ENCODE data around the gene GNAQ. TPM values are rescaled to one million over a fixed set of nuclear protein-coding genes. Genes with fewer than 3 reads are reported as not detected.
"Not testable (repeated sequence)": the region's sequence is repeated elsewhere in the genome, so short reads cannot be mapped to it uniquely, and the experiment has no call there.

GNAQ gene
- total and polyA plus RNA-seq, 2 donors (not counting 1 experiment from before 2014, with no cell fraction given): 30.4 to 74.3 TPM

GRCh38 chr9:77725046-77725694 lies 306.4 kb downstream of the GNAQ start:
- Histone ChIP-seq H4K20me1 (ENCODE audit: control insufficient read depth, extremely low read depth, insufficient read depth, low read length) (no peaks in the 10 kb centered on the region), H3K27me3 (ENCODE audit: control insufficient read depth, insufficient read depth, low read length) (no peaks in the 10 kb centered on the region), H3K4me2 (ENCODE audit: extremely low read depth, insufficient read depth, low read length) (no peak overlapping the region), H3K79me2 (ENCODE audit: control insufficient read depth, insufficient read depth, low read length) (no peaks in the 10 kb centered on the region), H2AFZ (ENCODE audit: low read length) (no peak overlapping the region), H3K36me3 (ENCODE audit: control insufficient read depth, insufficient read depth, low read length) (no peaks in the 10 kb centered on the region), H3K4me3 (replicated peaks in 1 of 4; ENCODE audit: control extremely low read depth in 1 of 4, insufficient read depth in 1 of 4, low read depth in 3 of 4, low read length in 4 of 4) (no peak overlapping the region), H3K4me1 (ENCODE audit: control insufficient read depth, extremely low read depth, insufficient read depth, low read length) (no peaks in the 10 kb centered on the region), H3K9ac (ENCODE audit: insufficient read depth, low read length) (no peak overlapping the region), H3K27ac (ENCODE audit: insufficient read depth, low read length) (no peak overlapping the region), H3K9me3 (ENCODE audit: control insufficient read depth, insufficient read depth, low read depth, low read length) (no peaks in the 10 kb centered on the region)
- no peak for DNase-seq (ENCODE audit: low read depth in 2 of 2)
- no peak for TF ChIP-seq EZH2 (IDR thresholded peaks at IDR 0.05; ENCODE audit: low read length, missing control alignments)
- TF ChIP-seq, protein P1, sequence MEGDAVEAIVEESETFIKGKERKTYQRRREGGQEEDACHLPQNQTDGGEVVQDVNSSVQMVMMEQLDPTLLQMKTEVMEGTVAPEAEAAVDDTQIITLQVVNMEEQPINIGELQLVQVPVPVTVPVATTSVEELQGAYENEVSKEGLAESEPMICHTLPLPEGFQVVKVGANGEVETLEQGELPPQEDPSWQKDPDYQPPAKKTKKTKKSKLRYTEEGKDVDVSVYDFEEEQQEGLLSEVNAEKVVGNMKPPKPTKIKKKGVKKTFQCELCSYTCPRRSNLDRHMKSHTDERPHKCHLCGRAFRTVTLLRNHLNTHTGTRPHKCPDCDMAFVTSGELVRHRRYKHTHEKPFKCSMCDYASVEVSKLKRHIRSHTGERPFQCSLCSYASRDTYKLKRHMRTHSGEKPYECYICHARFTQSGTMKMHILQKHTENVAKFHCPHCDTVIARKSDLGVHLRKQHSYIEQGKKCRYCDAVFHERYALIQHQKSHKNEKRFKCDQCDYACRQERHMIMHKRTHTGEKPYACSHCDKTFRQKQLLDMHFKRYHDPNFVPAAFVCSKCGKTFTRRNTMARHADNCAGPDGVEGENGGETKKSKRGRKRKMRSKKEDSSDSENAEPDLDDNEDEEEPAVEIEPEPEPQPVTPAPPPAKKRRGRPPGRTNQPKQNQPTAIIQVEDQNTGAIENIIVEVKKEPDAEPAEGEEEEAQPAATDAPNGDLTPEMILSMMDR (conservative IDR thresholded peaks at IDR 0.05 in 1 of 2, IDR thresholded peaks at IDR 0.05 in 1 of 2; ENCODE audit: low read depth in 1 of 2, low read length in 2 of 2): no peak

DNA sequence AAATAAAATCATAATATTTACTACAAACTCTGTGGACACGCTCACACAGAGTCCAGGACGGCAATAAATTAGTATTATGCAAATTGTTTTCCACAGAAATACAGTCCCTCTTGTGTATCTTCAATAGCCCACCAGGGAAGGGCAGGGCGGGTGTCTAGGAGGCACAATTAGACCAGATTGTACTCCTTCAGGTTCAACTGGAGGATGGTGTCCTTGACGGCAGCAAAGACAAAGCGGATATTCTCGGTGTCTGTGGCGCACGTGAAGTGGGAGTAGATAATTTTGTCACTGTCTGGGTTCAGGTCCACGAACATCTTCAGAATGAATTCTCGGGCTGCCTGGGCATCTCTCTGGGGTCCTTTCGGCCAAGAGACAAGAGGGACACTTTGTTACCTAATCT lies 310.5 kb downstream of the GNAQ start:
- not testable (repeated sequence) for H3K79me2 ChIP-seq (ENCODE audit: control insufficient read depth, insufficient read depth, low read length); H3K4me3 ChIP-seq (replicated peaks in 1 of 4; ENCODE audit: control extremely low read depth in 1 of 4, insufficient read depth in 1 of 4, low read depth in 3 of 4, low read length in 4 of 4); H3K27ac ChIP-seq (ENCODE audit: insufficient read depth, low read length); H2AFZ ChIP-seq (ENCODE audit: low read length); DNase-seq (ENCODE audit: low read depth in 2 of 2); H3K9ac ChIP-seq (ENCODE audit: insufficient read depth, low read length); H3K4me2 ChIP-seq (ENCODE audit: extremely low read depth, insufficient read depth, low read length); H3K27me3 ChIP-seq (ENCODE audit: control insufficient read depth, insufficient read depth, low read length); H3K36me3 ChIP-seq (ENCODE audit: control insufficient read depth, insufficient read depth, low read length); H4K20me1 ChIP-seq (ENCODE audit: control insufficient read depth, extremely low read depth, insufficient read depth, low read length); H3K4me1 ChIP-seq (ENCODE audit: control insufficient read depth, extremely low read depth, insufficient read depth, low read length); H3K9me3 ChIP-seq (ENCODE audit: control insufficient read depth, insufficient read depth, low read depth, low read length)

DNA sequence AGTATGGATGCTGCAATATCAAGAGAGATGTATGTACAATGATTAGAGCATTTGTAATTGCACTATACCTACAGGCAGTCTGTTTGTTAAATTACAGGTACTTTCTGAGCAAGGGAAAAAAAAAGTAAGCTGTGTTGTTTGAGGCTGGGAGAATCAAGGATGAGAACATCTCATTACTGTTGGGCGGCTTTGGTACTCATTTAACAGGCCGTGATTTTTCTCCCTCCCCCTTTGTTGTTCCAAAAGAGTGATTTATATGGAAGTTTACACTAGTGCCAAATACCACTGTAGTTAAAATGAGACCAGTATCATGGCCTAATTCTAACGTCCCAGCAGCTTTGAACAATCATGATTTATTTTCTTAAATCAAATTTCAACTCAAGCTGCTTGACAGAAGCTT lies 312.3 kb downstream of the GNAQ start:
- no peaks in the 10 kb centered on the region for H4K20me1 ChIP-seq (ENCODE audit: control insufficient read depth, extremely low read depth, insufficient read depth, low read length)
- H3K36me3 ChIP-seq (ENCODE audit: control insufficient read depth, insufficient read depth, low read length): no peaks in the 10 kb centered on the region
- no peak overlapping the region for H3K4me2 ChIP-seq (ENCODE audit: extremely low read depth, insufficient read depth, low read length)
- TF ChIP-seq EZH2 (IDR thresholded peaks at IDR 0.05; ENCODE audit: low read length, missing control alignments): no peak
- TF ChIP-seq, protein P1 (conservative IDR thresholded peaks at IDR 0.05 in 1 of 2, IDR thresholded peaks at IDR 0.05 in 1 of 2; ENCODE audit: low read depth in 1 of 2, low read length in 2 of 2): no peak
- H3K9me3 ChIP-seq (ENCODE audit: control insufficient read depth, insufficient read depth, low read depth, low read length): no peaks in the 10 kb centered on the region
- peaks cover 5% of the 10 kb centered on the region for H3K4me1 ChIP-seq (ENCODE audit: control insufficient read depth, extremely low read depth, insufficient read depth, low read length)
- H3K4me3 ChIP-seq (replicated peaks in 1 of 4; ENCODE audit: control extremely low read depth in 1 of 4, insufficient read depth in 1 of 4, low read depth in 3 of 4, low read length in 4 of 4): no peak overlapping the region
- no peak overlapping the region for H3K9ac ChIP-seq (ENCODE audit: insufficient read depth, low read length)
- no peaks in the 10 kb centered on the region for H3K79me2 ChIP-seq (ENCODE audit: control insufficient read depth, insufficient read depth, low read length)
- no peak overlapping the region for H2AFZ ChIP-seq (ENCODE audit: low read length)
- DNase-seq (ENCODE audit: low read depth in 2 of 2): no peak
- no peaks in the 10 kb centered on the region for H3K27me3 ChIP-seq (ENCODE audit: control insufficient read depth, insufficient read depth, low read length)
- no peak overlapping the region for H3K27ac ChIP-seq (ENCODE audit: insufficient read depth, low read length)

DNA sequence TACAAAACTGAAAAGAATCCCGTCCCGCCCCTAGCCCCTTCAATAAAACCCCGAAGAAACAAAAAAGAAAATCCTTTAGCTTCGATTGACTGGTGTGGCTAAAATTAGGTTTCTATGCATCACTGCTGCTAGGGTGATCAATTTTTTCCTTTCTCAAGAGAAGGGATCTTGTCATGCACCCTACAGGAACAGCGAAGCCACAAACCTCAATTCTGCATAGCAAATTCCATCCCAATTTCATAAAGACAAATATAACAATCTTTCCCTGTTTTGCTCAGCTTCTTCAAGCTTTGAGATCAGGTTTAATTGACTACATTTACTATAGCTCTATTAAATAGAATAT lies 313.3 kb downstream of the GNAQ start:
- H2AFZ ChIP-seq (ENCODE audit: low read length); H3K9me3 ChIP-seq (ENCODE audit: control insufficient read depth, insufficient read depth, low read depth, low read length); H3K27ac ChIP-seq (ENCODE audit: insufficient read depth, low read length); H3K4me2 ChIP-seq (ENCODE audit: extremely low read depth, insufficient read depth, low read length); H3K79me2 ChIP-seq (ENCODE audit: control insufficient read depth, insufficient read depth, low read length); H3K36me3 ChIP-seq (ENCODE audit: control insufficient read depth, insufficient read depth, low read length); H3K4me3 ChIP-seq (replicated peaks in 1 of 4; ENCODE audit: control extremely low read depth in 1 of 4, insufficient read depth in 1 of 4, low read depth in 3 of 4, low read length in 4 of 4); H3K9ac ChIP-seq (ENCODE audit: insufficient read depth, low read length); H3K27me3 ChIP-seq (ENCODE audit: control insufficient read depth, insufficient read depth, low read length); H4K20me1 ChIP-seq (ENCODE audit: control insufficient read depth, extremely low read depth, insufficient read depth, low read length): not testable (repeated sequence)
- DNase-seq (ENCODE audit: low read depth in 2 of 2): peak in 1 of 2 donors; percentile 71
- peaks cover 12% of the 10 kb centered on the region for H3K4me1 ChIP-seq (ENCODE audit: control insufficient read depth, extremely low read depth, insufficient read depth, low read length)

DNA sequence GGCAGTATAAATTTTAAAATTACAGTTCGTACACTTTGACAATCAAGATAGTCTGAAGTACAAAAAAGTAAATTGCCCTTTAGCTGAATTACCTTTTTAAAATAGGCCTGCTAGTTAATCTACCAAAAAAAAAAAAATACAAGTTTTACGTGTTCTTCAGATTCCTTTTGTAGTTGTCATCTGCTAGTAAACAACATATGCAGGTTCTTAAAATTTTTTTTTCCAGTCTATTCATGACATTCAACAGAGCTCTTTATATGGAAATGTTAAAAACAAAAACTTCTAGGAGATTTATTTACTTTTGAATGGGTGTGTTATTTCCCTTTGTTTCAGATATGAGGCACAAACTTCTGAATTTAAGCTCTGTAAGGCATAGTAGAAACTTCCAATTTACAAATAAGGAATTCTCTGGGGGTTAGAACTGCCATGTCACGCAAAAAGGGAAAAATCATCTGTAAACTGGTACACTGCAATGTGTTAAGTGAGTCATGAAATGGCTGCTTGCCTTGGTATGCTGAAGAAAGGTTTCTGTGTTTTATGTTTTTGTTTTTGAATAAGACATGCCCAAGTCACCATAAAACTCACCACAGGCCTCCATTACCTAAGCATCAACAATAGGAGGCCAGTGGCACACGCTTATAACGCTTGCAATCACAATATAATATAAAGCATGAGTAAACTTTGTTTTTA lies 313.9 kb downstream of the GNAQ start:
- H2AFZ ChIP-seq (ENCODE audit: low read length); H3K36me3 ChIP-seq (ENCODE audit: control insufficient read depth, insufficient read depth, low read length): not testable (repeated sequence)
- peak; percentile 81 to 95 for DNase-seq (ENCODE audit: low read depth in 2 of 2)

More for the DNA sequence above, 313.9 kb downstream of the GNAQ start:
- H3K4me1 ChIP-seq (ENCODE audit: control insufficient read depth, extremely low read depth, insufficient read depth, low read length): peaks cover 14% of the 10 kb centered on the region
- H3K4me2 ChIP-seq (ENCODE audit: extremely low read depth, insufficient read depth, low read length); H3K27ac ChIP-seq (ENCODE audit: insufficient read depth, low read length); H4K20me1 ChIP-seq (ENCODE audit: control insufficient read depth, extremely low read depth, insufficient read depth, low read length); H3K79me2 ChIP-seq (ENCODE audit: control insufficient read depth, insufficient read depth, low read length); H3K4me3 ChIP-seq (replicated peaks in 1 of 4; ENCODE audit: control extremely low read depth in 1 of 4, insufficient read depth in 1 of 4, low read depth in 3 of 4, low read length in 4 of 4); H3K9ac ChIP-seq (ENCODE audit: insufficient read depth, low read length); H3K27me3 ChIP-seq (ENCODE audit: control insufficient read depth, insufficient read depth, low read length); H3K9me3 ChIP-seq (ENCODE audit: control insufficient read depth, insufficient read depth, low read depth, low read length): not testable (repeated sequence)

Data from fibroblast of lung (primary cell).